Measurements from ENCODE around the gene TBRG4. TPM values are rescaled to one million over a fixed set of nuclear protein-coding genes. Genes with fewer than 3 reads are reported as not detected.

TBRG4 gene
- total RNA-seq, 2 experiments from 2014 or later: 197 TPM

DNA sequence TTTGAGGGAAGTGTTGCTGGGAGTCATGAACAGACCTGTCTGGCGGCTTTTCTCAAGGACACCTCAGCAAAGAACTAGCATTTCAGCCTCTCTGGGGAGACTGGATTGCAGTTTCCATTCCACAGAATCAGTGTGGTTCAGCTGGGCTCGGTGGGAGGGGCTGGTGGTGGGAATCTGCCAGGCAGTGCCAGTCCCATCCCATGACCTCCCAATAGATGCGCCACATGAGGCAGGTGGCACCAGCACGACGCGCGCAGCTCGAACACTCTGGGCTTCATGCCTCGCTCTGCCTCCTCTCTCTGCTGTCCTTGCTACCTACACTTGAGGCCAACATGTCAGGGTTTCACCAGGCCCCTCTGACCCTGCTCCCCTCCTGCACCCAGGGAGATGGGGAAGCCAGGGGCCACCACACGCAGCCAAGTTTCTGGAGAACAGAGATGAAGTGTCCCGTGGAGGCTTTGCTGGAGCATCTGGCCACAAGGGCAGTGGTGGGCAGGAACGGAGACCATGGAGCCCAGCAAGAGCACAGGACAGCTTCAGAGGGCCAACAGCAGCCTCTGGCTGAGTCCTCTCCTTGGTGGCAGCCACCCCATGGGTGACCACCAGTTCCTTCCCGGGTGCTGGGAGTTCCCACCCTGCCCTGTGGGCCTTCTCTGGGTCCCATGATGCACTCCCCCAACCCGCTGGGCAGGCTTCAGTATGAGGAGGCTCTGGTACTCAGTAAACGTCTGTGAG, 25.0 kb downstream of the TBRG4 start:
- ATAC-seq (no peak), DNase-seq (no peak)
- TF ChIP-seq, protein P1, sequence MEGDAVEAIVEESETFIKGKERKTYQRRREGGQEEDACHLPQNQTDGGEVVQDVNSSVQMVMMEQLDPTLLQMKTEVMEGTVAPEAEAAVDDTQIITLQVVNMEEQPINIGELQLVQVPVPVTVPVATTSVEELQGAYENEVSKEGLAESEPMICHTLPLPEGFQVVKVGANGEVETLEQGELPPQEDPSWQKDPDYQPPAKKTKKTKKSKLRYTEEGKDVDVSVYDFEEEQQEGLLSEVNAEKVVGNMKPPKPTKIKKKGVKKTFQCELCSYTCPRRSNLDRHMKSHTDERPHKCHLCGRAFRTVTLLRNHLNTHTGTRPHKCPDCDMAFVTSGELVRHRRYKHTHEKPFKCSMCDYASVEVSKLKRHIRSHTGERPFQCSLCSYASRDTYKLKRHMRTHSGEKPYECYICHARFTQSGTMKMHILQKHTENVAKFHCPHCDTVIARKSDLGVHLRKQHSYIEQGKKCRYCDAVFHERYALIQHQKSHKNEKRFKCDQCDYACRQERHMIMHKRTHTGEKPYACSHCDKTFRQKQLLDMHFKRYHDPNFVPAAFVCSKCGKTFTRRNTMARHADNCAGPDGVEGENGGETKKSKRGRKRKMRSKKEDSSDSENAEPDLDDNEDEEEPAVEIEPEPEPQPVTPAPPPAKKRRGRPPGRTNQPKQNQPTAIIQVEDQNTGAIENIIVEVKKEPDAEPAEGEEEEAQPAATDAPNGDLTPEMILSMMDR (IDR thresholded peaks at IDR 0.05): no peak
- CTCF ChIA-PET: interaction anchor here (1.0 kb wide), 2 partner anchors 14 to 67 kb away, joined by 3 read pairs; no protein-coding TSS in a partner anchor
- POLR2A ChIA-PET: interaction anchor here (0.6 to 1.5 kb wide), 4 partner anchors 60 to 282 kb away, joined by 3 to 6 read pairs (median 4); partner anchors contain the start of gene MYO1G
- H3K9me3 Mint-ChIP-seq: no peaks in the 10 kb centered on the region
- no peak overlapping the region for H3K4me3 Mint-ChIP-seq
- H3K4me1 Mint-ChIP-seq (ENCODE audit: low read depth): peaks cover 8% of the 10 kb centered on the region
- intact Hi-C loops (cut with micrococcal nuclease): no loop called here
- peaks cover 5% of the 10 kb centered on the region for H3K27me3 Mint-ChIP-seq
- no peak overlapping the region for H3K27ac Mint-ChIP-seq
- no peaks in the 10 kb centered on the region for H3K36me3 Mint-ChIP-seq (ENCODE audit: low read depth)

DNA sequence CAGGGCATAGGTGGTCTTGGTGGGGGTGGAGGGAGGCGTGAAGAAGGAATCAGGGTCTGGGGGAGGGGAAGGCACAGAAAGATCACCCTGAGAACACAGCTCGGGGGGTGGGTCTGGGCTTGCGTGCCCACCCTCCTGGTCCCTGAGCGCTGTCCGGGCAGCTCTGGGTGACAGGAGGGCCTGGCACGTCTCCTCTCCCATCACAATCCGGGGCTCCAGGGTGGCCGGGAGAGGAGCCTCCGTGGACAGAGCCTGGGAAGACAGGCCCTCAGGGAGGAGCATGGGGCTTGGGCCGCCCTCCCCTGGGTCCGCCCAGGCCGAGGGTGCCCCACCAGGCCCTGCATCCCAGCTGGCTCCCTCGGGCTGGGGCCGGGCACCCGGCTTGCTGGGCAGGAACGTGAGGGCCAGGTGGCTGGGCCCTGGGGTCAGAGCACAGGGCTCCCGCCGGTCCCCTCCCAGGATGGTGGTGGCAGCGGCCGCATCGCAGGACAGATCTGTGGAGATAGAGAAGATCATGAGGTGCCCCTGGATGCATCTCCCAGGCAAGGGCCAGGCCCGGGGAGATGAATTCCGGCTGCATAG, 25.8 kb downstream of the TBRG4 start:
- ATAC-seq (no peak), DNase-seq (no peak)
- H3K27me3 Mint-ChIP-seq: peaks cover 5% of the 10 kb centered on the region
- no peak overlapping the region for H3K4me3 Mint-ChIP-seq
- H3K9me3 Mint-ChIP-seq: no peaks in the 10 kb centered on the region
- peaks cover 8% of the 10 kb centered on the region for H3K4me1 Mint-ChIP-seq (ENCODE audit: low read depth)
- CTCF ChIA-PET: interaction anchor here (1.0 to 1.2 kb wide), 2 partner anchors 50 to 71 kb away, joined by 3 to 4 read pairs; no protein-coding TSS in a partner anchor
- intact Hi-C loops (cut with micrococcal nuclease): no loop called here
- POLR2A ChIA-PET: interaction anchor here (1.2 kb wide), 2 partner anchors 14 to 59 kb away, joined by 3 read pairs; no protein-coding TSS in a partner anchor
- H3K27ac Mint-ChIP-seq: no peak overlapping the region
- TF ChIP-seq, protein P1 (IDR thresholded peaks at IDR 0.05): no peak
- no peaks in the 10 kb centered on the region for H3K36me3 Mint-ChIP-seq (ENCODE audit: low read depth)

DNA sequence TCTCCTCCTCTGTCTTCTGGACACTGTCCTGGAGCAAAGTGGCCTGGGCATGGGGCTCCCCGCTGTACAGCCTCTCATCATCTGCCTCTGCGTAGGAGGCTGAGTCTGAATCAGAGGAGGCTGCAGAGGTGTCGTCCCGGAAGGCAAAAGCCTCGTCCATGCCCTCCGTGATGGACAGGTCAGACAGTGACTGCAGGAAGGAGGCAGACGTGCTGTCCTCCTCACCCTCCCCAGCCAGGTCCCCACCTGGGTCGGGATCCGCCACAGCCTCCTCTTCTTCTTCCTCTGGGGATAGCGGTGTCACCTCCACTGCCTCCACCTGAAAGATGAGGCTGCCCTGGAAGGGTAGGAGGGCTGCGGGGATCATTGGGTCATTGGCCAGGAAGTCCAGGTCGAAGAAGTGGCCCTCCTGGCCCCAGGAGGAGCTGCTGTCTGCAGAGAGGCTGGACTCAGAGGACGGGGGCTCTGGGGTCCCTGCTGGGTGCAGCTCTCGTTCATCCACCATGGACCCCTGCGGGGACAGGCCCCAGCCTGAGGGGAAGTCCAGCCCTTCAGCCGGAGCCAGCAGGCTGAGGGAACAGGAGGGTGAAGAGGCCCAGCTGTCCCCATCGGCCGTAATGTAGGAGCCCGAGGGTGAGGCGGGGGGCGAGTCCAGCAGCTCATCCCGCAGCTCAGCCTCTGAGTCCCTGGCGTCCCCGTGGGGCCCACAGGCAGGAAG, 26.4 kb downstream of the TBRG4 start:
- intact Hi-C loops (cut with micrococcal nuclease): no loop called here
- TF ChIP-seq, protein P1 (IDR thresholded peaks at IDR 0.05): no peak
- Mint-ChIP-seq H3K4me3 (no peak overlapping the region), H3K27me3 (peaks cover 5% of the 10 kb centered on the region), H3K27ac (no peak overlapping the region), H3K4me1 (ENCODE audit: low read depth) (peaks cover 8% of the 10 kb centered on the region), H3K36me3 (ENCODE audit: low read depth) (no peaks in the 10 kb centered on the region), H3K9me3 (no peaks in the 10 kb centered on the region)
- ATAC-seq (no peak), DNase-seq (no peak)
- CTCF ChIA-PET: interaction anchor here (1.0 to 1.2 kb wide), 2 partner anchors 50 to 70 kb away, joined by 3 to 4 read pairs; no protein-coding TSS in a partner anchor
- POLR2A ChIA-PET: interaction anchor here (1.2 kb wide), 1 partner anchor 14 kb away, joined by 3 read pairs; no protein-coding TSS in a partner anchor

DNA sequence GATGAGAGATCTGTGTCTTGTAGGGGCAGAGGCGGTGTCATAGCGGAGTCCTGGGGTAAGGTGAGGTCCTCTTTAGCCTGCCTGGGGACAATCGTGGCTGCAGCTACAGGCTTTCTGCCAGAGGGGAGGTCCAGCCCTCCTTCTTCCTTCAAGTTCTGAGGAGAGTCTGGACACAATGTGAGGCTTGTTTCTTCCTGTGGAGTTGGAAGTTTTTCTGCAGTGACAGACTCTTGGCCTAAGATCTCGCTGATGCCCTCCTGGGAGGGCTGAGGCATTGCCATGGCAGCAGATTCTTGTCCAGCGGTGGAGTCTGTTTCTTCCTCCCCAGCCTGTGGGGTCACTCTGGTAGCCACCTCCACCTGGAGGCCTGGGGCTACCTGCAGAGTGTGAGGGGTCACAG, 27.2 kb downstream of the TBRG4 start:
- ATAC-seq (no peak), DNase-seq (no peak)
- TF ChIP-seq, protein P1 (IDR thresholded peaks at IDR 0.05): no peak
- ChIA-PET POLR2A (no interaction called here), CTCF (no interaction called here)
- peaks cover 2% of the 10 kb centered on the region for H3K4me1 Mint-ChIP-seq (ENCODE audit: low read depth)
- no peak overlapping the region for H3K4me3 Mint-ChIP-seq
- H3K27ac Mint-ChIP-seq: no peak overlapping the region
- no peaks in the 10 kb centered on the region for H3K9me3 Mint-ChIP-seq
- H3K27me3 Mint-ChIP-seq: peaks cover 1% of the 10 kb centered on the region
- no peaks in the 10 kb centered on the region for H3K36me3 Mint-ChIP-seq (ENCODE audit: low read depth)
- intact Hi-C loops (cut with micrococcal nuclease): no loop called here

Data from activated CD8-positive, alpha-beta T cell treated with anti-CD3 and anti-CD28 coated beads for 36 hours (primary cell).